RPMI7951 (cell line): ENCODE data around the gene SMAD5. TPM values are rescaled to one million over a fixed set of nuclear protein-coding genes. Genes with fewer than 3 reads are reported as not detected.

Source experiments
- DNase-seq: peaks from one replicate; pipeline ENCODE4 v3.0.0-alpha.2; 2012; ENCODE audit warnings: low read depth
- total RNA-seq: library from RNA; depleted of rRNA; stranded (reverse); fragments of >200 nt; shearing (Covaris generic); gene quantifications from 2 replicates; pipeline ENCODE4 v1.2.3, GENCODE V29; 2014

The SMAD5 gene
- total RNA-seq, 1 experiment from 2014 or later, result 41.8 TPM

GRCh38 chr5:136194576-136194975 lies 61.9 kb downstream of the SMAD5 start:
- DNase-seq, result no peak

GRCh38 chr5:136195971-136196820 lies 63.6 kb downstream of the SMAD5 start:
- no peak for DNase-seq

- no peak for DNase-seq
Measured at GRCh38 chr5:136197462-136198142, 65.0 kb downstream of the SMAD5 start.

- no peak for DNase-seq
Measured at GRCh38 chr5:136198453-136198852, 65.8 kb downstream of the SMAD5 start.

GRCh38 chr5:136199408-136199807 lies 66.8 kb downstream of the SMAD5 start:
- no peak for DNase-seq

- DNase-seq, result no peak
Measured at GRCh38 chr5:136200130-136200529, 67.5 kb downstream of the SMAD5 start.

GRCh38 chr5:136200761-136201160 lies 68.1 kb downstream of the SMAD5 start:
- DNase-seq, result no peak

- no peak for DNase-seq
Measured at GRCh38 chr5:136201870-136202269, 69.2 kb downstream of the SMAD5 start.

- DNase-seq, result no peak
Measured at GRCh38 chr5:136202469-136203205, 70.0 kb downstream of the SMAD5 start.

GRCh38 chr5:136203303-136203922 lies 70.8 kb downstream of the SMAD5 start:
- DNase-seq, result no peak

GRCh38 chr5:136205061-136205702 lies 72.5 kb downstream of the SMAD5 start:
- DNase-seq, result no peak

GRCh38 chr5:136205941-136206340 lies 73.3 kb downstream of the SMAD5 start:
- DNase-seq, result no peak

- no peak for DNase-seq
Measured at GRCh38 chr5:136206361-136206760, 73.7 kb downstream of the SMAD5 start.

- no peak for DNase-seq
Measured at GRCh38 chr5:136207631-136208030, 75.0 kb downstream of the SMAD5 start.

- no peak for DNase-seq
Measured at GRCh38 chr5:136208916-136209315, 76.3 kb downstream of the SMAD5 start.

- DNase-seq, result peak; percentile 5
Measured at GRCh38 chr5:136209346-136209910, 76.8 kb downstream of the SMAD5 start.

- DNase-seq, result no peak
Measured at GRCh38 chr5:136210259-136210658, 77.6 kb downstream of the SMAD5 start.

GRCh38 chr5:136211282-136212040 lies 78.8 kb downstream of the SMAD5 start:
- no peak for DNase-seq

GRCh38 chr5:136212252-136212721 lies 79.6 kb downstream of the SMAD5 start:
- peak; percentile 28 for DNase-seq

- DNase-seq, result peak; percentile 35
Measured at GRCh38 chr5:136213919-136214493, 81.4 kb downstream of the SMAD5 start.
